ENCODE measurements around the gene FOXN3.

- TF ChIP-seq EZH2 (IDR thresholded peaks at IDR 0.05; ENCODE audit: insufficient read depth, low read length) (no peak), CTCF (IDR thresholded peaks at IDR 0.05; ENCODE audit: insufficient read depth, low read depth, low read length) (no peak)
Observed at GRCh38 chr14:89293314-89293916, 123.6 kb downstream of the FOXN3 start.

Data from astrocyte (in vitro differentiated cells and primary cell).